ENCODE data around the gene TRAPPC3L.

GRCh38 chr6:116475141-116475540 is 70.3 kb downstream of the TRAPPC3L start:
- no peak for TF ChIP-seq CTCF (IDR thresholded peaks at IDR 0.05; ENCODE audit: low read depth, low read length)
- TF ChIP-seq EZH2phosphoT487 (IDR thresholded peaks at IDR 0.05; ENCODE audit: low read depth), result no peak
